AG09309 (cell line): ENCODE data around the gene SLC37A1.

Source experiments
- DNase-seq: peaks from one replicate; pipeline ENCODE4 v3.0.0-alpha.2; 2010; ENCODE audit warnings: low read depth
- H3K4me3 ChIP-seq: 2 replicates; pipeline ENCODE4 v1.5.1; 2011; ENCODE audit warnings: mild to moderate bottlenecking, low read depth, low read length, moderate library complexity; ENCODE audit not compliant: control insufficient read depth
- CTCF ChIP-seq: IDR thresholded peaks from 2 replicates; pipeline ENCODE4 v1.5.1; 2011; ENCODE audit warnings: mild to moderate bottlenecking, low read depth, low read length, inconsistent platforms; ENCODE audit not compliant: insufficient read depth, control insufficient read depth; ENCODE audit errors: missing control alignments

Gene SLC37A1

DNA sequence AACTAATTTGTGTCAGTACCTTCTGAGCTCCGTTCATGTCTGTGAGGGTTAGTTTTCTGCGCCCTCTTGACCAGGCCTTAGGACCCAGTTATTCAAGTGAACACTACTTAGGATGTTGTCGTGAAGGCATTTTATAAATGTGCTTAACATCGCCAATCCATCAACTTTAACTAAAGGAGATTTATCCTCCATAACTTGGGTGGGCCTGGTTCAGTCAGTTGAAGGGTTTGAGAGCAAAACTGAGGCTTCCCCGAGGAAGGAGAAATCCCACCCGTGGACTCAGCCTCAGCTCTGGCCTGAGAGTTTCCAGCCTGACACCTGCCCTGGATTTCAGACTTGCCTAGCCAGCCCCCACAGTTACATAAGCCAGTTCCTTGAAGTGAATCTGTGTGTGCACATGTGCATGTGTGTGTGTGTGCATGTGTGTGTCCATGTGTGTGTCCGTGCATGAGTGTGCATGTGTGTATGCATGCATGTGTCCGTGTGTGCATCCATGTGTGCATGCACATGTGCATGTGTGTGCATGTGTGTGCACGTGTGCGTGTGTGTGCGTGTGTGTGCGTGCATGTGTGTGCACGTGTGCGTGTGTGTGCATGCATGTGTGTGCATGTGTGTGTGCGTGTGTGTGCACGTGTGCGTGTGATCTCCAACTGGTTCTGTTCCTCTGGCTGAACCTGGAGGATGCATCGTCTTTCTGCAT lies 77.7 kb downstream of the SLC37A1 start:
- DNase-seq, result no peak
- TF ChIP-seq CTCF, result no peak
- no peak overlapping the region for H3K4me3 ChIP-seq

DNA sequence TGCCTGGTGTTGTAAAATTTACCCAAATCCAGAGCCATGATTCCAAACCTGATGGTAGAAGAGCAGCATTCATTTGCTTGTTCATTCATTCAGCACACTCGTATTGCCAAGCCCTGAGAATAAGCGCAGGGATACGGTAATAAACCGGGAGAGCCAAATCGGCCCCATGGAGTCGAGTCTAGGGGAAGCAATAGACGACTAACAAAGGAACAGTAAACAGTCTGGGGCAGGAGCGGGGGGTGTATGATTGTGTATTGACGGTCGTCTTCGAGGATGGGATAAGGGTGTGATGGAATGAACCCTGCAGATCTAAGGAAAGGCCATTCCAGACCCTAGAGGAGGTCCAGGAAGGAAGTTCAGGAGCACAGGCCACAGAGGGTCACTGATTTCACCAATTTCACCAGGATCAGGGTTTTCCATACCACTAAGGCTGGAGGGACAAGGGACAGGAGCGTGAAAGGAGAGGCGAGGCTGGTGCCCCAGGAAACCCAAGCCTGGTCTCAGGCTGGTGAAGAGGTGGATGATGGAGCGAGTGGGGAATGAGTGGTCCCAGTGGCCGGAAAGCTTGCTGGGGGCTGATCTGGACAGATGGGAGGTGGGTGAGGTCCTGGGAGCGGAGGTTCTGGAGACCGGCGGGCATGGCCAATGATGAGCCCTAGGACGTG lies 78.6 kb downstream of the SLC37A1 start:
- H3K4me3 ChIP-seq, result no peak overlapping the region
- TF ChIP-seq CTCF, result no peak
- DNase-seq, result no peak

- no peak overlapping the region for H3K4me3 ChIP-seq
- DNase-seq, result no peak
- TF ChIP-seq CTCF, result peak; percentile 75
These were observed 79.6 kb downstream of the SLC37A1 start for GRCh38 chr21:42593007-42593814.

DNA sequence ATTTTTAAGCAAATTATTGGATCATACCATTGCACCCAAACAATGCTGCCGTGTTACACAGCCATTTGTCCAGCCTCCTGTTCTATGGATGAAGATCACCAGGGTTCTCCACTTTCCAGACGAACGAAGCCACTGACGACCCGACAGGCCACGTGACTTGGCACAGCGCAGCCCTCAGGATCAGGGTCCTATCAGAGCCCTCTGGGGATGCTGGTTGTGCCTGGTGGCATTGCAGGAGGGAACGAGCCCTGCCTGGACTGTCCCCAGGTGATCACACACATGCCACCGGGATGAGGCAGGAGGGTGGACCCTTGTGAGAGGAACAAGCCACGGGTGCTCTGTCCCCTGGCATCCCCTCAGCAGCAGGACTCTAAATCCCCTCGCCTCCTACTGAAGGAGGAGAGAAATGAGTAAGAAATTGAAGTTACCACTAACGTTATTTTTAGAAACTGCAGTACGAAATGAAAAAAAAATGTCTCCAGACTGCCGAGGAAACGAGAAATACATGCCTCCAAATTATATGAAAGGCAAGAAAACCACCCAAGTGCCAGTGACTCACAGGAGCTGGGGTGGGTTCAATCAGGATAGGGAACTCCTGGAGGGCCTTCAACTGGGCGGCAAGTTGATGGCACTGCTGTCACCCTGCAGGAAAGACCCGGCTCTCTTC lies 81.1 kb downstream of the SLC37A1 start:
- DNase-seq, result no peak
- H3K4me3 ChIP-seq, result no peak overlapping the region
- no peak for TF ChIP-seq CTCF

DNA sequence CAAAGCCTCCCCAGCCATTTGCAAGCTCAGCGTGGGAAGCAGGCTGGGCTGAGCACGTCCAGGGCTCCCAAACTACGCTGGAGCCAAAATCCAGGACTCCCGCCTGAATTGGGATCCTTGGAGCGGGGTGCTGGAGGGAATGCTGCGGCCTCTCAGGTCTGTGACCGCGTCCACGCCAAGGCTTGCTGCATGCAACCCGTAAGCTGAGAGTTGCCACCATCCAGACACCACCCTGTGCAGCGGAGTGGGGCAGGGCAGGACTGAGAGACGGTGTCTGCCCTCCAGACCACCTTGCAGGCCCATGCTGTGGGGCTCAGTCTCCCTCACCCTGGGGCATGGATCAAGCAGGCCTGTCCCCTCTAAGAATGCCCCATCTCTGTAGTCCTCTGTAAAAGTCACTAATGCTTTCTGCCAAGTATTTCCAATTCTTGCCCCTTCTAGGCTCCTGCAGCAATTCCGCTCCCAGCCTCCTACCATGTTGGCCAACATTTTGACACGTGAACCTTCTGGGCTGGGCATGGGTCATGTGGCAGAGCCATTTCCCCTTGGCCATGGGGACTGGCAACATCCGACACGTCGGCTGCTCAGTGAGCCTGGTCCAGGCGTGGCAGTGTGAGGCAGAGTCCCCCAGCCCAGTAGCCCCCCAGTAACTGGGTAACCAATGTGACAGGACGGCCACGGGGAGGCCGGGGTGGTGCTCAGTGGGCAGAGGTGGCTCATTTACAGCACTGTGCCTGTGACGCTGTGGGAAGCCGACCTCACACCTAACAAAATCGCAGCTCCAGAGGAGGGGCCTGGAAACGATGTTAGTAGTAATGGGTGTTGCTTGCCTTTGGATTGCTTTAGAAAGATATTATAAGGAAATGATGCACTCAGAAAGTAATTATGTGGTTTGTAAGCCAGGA lies 81.9 kb downstream of the SLC37A1 start:
- H3K4me3 ChIP-seq, result no peak overlapping the region
- TF ChIP-seq CTCF, result no peak
- no peak for DNase-seq

GRCh38 chr21:42596657-42597056 lies 83.0 kb downstream of the SLC37A1 start:
- no peak overlapping the region for H3K4me3 ChIP-seq
- no peak for TF ChIP-seq CTCF
- no peak for DNase-seq
